GM21367 (cell line): ENCODE measurements around the gene OR51Q1.

Source experiments
- ATAC-seq: cut with Tn5 transposase; IDR thresholded peaks from one replicate; pipeline ENCODE4 v1.9.1; 2021; ENCODE audit not compliant: unreplicated experiment

The OR51Q1 gene

GRCh38 chr11:5421811-5422210 is at the start of gene OR51Q1:
Gene OR51Q1, plus strand, starts transcription at chr11:5422111. Its CDS starts 90 bp downstream, at chr11:5422201.
- no peak for ATAC-seq

GRCh38 chr11:5380740-5381342 is 41.1 kb upstream of the OR51Q1 start:
- ATAC-seq, result peak; percentile 92

- no peak for ATAC-seq
Observed at GRCh38 chr11:5383576-5383975, 38.3 kb upstream of the OR51Q1 start, which contains the start of gene OR51M1. Gene OR51M1, plus strand, starts transcription at chr11:5383812. Its CDS starts 5,587 bp downstream, at chr11:5389399.

GRCh38 chr11:5384335-5384734 is 37.6 kb upstream of the OR51Q1 start:
- ATAC-seq, result no peak

GRCh38 chr11:5390210-5390609 is 31.7 kb upstream of the OR51Q1 start:
- ATAC-seq, result no peak

- no peak for ATAC-seq
Observed at GRCh38 chr11:5394091-5394490, 27.8 kb upstream of the OR51Q1 start.

GRCh38 chr11:5398936-5399335 is 23.0 kb upstream of the OR51Q1 start:
- ATAC-seq, result no peak

GRCh38 chr11:5405173-5405572 is 16.7 kb upstream of the OR51Q1 start:
- ATAC-seq, result no peak

- no peak for ATAC-seq
Observed at GRCh38 chr11:5420993-5421392, 918 bp upstream of the OR51Q1 start.

- no peak for ATAC-seq
Observed at GRCh38 chr11:5423131-5423530, 1.2 kb downstream of the OR51Q1 start.

GRCh38 chr11:5441414-5441813 is 19.5 kb downstream of the OR51Q1 start, which contains the start of gene OR51I1:
Gene OR51I1, minus strand, starts transcription at chr11:5441514. Its CDS starts 0 bp downstream, at chr11:5441514.
- no peak for ATAC-seq

GRCh38 chr11:5443835-5444393 is 22.0 kb downstream of the OR51Q1 start:
- ATAC-seq, result no peak

GRCh38 chr11:5449023-5449422 is 27.1 kb downstream of the OR51Q1 start, which contains the start of gene OR51I2:
Gene OR51I2, plus strand, starts transcription at chr11:5449323. Its CDS starts 4,166 bp downstream, at chr11:5453489.
- ATAC-seq, result no peak

- ATAC-seq, result no peak
Observed at GRCh38 chr11:5449432-5449831, 27.5 kb downstream of the OR51Q1 start.

- ATAC-seq, result no peak
Observed at GRCh38 chr11:5460983-5461621, 39.2 kb downstream of the OR51Q1 start.

GRCh38 chr11:5467527-5467926 is 45.6 kb downstream of the OR51Q1 start:
- ATAC-seq, result no peak
